Activated CD4-positive, alpha-beta T cell treated with anti-CD3 and anti-CD28 coated beads, Interleukin-10, Interleukin-2, amounts not matched to agents 100 ng/mL and 50 ng/mL, durations not matched to agents 16 hours and 8 hours (primary cell): Measurements from ENCODE around the gene TIGD3.

Source experiments
- DNase-seq: peaks from one replicate; pipeline ENCODE4 v3.0.0-alpha.2; 2020

Gene TIGD3

GRCh38 chr11:65354265-65355012 lies at the start of gene TIGD3:
TSS of gene TIGD3 (plus strand) at chr11:65354751. CDS start at chr11:65355809, 1,058 bp downstream.
- DNase-seq, result peak; percentile 98

GRCh38 chr11:65305501-65306268 lies 48.9 kb upstream of the TIGD3 start:
- DNase-seq, result no peak

- no peak for DNase-seq
These were observed 47.0 kb upstream of the TIGD3 start for GRCh38 chr11:65307298-65308229.

GRCh38 chr11:65308281-65308891 lies 46.2 kb upstream of the TIGD3 start:
- DNase-seq, result no peak

- DNase-seq, result no peak
These were observed 45.5 kb upstream of the TIGD3 start for GRCh38 chr11:65309006-65309405.

GRCh38 chr11:65310215-65310614 lies 44.3 kb upstream of the TIGD3 start:
- no peak for DNase-seq

GRCh38 chr11:65310736-65311135 lies 43.8 kb upstream of the TIGD3 start:
- no peak for DNase-seq

GRCh38 chr11:65311170-65311678 lies 43.3 kb upstream of the TIGD3 start:
- DNase-seq, result no peak

- peak; percentile 83 for DNase-seq
These were observed 39.9 kb upstream of the TIGD3 start, which contains the start of gene CDC42EP2 for GRCh38 chr11:65314501-65315203. TSS of gene CDC42EP2 (plus strand) at chr11:65314866. CDS start at chr11:65320899, 6,033 bp downstream.

- DNase-seq, result peak; percentile 85
These were observed 39.2 kb upstream of the TIGD3 start for GRCh38 chr11:65315204-65315865.

- no peak for DNase-seq
These were observed 38.7 kb upstream of the TIGD3 start for GRCh38 chr11:65315866-65316226.

- DNase-seq, result no peak
These were observed 38.1 kb upstream of the TIGD3 start for GRCh38 chr11:65316227-65317024.

- DNase-seq, result no peak
These were observed 37.3 kb upstream of the TIGD3 start for GRCh38 chr11:65317025-65317786.

GRCh38 chr11:65320386-65321075 lies 34.0 kb upstream of the TIGD3 start:
- no peak for DNase-seq

GRCh38 chr11:65321076-65321475 lies 33.5 kb upstream of the TIGD3 start:
- no peak for DNase-seq

- DNase-seq, result no peak
These were observed 32.6 kb upstream of the TIGD3 start for GRCh38 chr11:65321828-65322485.

- no peak for DNase-seq
These were observed 30.7 kb upstream of the TIGD3 start for GRCh38 chr11:65323813-65324212.

- DNase-seq, result no peak
These were observed 29.1 kb upstream of the TIGD3 start for GRCh38 chr11:65325435-65325834.
